Activated naive CD4-positive, alpha-beta T cell treated with Interleukin-2 at 50 U/mL for 16 hours (primary cell): ENCODE results near the gene ZNF234.
"Not testable (repeated sequence)": the region's sequence is repeated elsewhere in the genome, so short reads cannot be mapped to it uniquely, and the experiment has no call there.

ENCODE experiments used
- DNase-seq: peaks from one replicate; pipeline ENCODE4 v3.0.0-alpha.2; 2020

Gene ZNF234

DNA sequence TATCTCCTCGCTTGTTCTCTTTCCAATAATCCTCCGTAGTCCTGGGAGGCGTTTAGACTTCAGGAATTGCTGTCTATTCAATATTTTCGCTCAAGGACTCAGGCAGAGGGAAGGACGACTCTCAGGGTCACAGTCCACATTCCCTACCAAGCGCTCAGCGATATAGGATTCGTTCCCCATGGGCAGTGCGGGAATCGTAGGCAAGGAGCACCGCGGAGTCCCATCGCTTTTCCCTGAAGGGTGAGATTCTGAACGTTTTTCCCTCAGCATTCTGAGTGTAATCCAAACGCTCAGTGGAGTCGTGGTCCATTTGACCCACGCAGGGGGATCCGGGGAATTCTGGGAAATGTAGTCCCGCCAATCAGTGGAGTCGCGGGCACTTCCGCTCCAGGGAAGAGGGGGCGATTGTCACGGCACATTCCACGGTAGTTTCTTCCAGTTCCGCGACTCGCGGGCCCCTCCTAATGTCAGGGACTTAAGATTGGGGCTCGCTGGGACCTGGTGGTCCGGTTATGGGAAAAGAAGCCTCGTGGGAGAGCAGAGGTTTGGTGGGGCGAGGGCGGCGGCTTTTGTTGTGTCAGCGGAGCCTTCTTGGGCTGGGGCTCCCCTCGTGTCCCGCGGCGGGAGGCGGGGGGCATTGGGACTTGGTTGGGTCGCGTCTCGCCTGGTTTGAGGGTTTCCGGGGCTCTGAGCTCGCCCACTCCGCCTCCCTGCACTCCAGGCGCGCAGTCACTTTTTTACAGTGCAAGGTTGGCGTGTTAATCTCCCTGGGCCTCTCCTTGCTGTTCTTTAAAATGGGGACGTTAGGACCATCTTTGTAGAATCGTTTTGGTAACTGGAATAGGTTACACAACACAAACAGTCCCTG lies at the start of gene ZNF234:
TSS of gene ZNF234 (plus strand) at position 364 of the 868 bp plus-strand sequence. CDS start 3,079 bp downstream, outside the sequence.
- peak; percentile 76 for DNase-seq

- no peak for DNase-seq
These were observed 49.2 kb upstream of the ZNF234 start for GRCh38 chr19:44092108-44092507.

DNA sequence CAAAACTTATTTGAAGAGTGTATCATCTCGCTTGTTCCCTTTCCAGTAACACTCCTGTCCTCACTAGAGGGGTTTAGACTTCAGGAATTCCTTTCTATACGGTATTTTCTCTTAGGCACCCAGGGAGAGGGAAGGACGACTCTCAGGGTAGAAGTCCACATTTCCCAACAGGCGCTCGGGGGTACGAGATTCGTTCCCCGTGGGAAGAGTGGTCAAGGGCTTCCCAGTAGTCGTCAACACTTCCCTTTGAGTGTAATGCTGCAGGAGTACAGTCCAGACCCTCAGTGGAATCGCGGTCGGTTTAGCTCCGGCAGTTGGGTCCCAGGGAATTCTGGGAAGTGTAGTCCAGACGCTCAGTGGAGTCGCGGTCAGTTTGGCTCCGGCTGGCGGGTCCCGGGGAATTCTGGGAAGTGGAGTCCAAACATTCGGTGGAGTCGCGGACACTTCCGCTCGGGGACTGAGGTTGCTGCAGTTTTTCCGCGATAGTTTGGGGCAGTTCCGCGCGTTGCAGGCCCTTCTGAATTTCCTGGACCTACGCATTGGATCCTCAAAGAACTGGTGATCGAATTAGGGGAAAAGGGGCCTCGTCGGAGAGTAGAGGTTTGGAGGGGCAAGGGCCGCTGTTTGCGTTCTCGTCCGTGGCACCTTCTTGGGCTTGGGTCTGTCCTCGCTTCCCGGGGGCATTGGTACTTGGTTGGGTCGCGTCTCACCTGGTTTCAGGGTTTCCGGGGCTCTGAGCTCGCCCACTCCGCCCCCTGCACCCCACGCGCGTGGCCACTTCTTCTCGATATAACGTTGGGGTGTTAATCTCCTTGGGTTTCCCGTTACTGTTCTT lies 47.2 kb upstream of the ZNF234 start, which contains the start of gene ZNF224:
TSS of gene ZNF224 (plus strand) at position 431 of the 835 bp plus-strand sequence. CDS start 3,513 bp downstream, outside the sequence.
- DNase-seq = peak; percentile 84

- DNase-seq = no peak
These were observed 33.6 kb upstream of the ZNF234 start for GRCh38 chr19:44107751-44108150.

DNA sequence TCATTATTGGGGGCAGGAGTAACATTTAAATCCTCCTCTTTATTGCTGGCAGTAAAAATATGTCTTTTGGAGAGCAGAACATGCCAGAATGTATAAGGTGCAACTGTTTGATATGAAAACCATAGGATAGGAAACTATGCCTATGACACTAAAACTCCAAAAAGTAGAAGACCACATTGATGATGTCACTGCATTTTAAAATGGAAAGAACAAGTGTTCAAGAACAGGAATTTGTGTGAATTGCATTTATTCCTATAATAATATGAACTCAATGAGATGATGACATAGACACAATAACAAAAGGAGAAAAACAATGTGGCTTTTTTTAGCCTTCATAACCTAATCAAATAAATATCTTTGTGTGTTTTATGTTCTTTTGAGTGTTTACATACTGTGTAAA lies 31.9 kb upstream of the ZNF234 start:
- DNase-seq = no peak

DNA sequence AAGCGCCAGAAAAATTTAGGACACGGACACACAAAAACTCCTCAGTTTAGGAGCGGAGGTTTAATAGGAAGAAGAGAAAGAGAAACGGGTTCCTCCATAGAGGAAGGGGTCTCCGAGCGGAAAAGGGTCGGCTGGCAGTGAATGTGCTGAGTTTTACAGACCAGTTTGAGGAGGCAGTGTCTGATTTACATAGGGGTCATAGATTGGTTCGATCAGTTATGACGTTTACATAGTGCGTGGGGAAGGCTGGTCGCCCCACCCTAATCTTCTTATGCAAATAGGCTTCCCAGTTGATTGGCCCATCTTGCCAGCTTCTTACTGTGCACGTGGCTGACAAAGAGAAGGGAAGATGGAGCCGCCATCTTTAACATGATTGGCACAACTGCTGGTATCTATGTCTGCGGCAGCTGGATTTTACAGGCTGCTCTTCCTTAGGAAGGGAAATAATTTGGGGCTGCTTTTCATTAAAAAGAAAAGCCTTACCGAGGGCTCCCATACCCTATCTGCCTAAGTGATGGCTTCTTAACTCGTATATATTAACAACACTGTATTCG lies 29.4 kb upstream of the ZNF234 start:
- DNase-seq = no peak

DNA sequence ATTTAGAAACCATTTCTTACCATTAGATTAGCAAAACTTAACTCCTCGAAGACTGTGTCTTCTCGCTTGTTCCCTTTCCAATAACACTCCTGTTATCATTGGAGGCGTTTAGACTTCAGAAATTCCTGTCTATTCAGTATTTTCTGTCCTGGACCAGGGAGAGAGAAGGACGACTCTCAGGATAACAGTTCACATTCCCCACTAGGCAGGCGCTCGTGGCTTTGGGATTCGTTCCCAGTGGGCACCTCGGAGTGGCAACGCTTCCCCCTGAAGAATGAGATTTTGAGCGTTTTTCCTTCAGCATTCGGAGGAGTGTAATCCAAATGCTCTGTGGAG lies 28.6 kb upstream of the ZNF234 start:
- DNase-seq = no peak

- peak; percentile 87 for DNase-seq
These were observed 28.1 kb upstream of the ZNF234 start, which contains the start of gene ZNF225 for GRCh38 chr19:44113138-44113783. ZNF225 (plus strand) TSS chr19:44113399; CDS start chr19:44115828, 2,429 bp downstream.

GRCh38 chr19:44113784-44114390 lies 27.5 kb upstream of the ZNF234 start:
- no peak for DNase-seq

GRCh38 chr19:44121162-44121561 lies 20.2 kb upstream of the ZNF234 start:
- not testable (repeated sequence) for DNase-seq

DNA sequence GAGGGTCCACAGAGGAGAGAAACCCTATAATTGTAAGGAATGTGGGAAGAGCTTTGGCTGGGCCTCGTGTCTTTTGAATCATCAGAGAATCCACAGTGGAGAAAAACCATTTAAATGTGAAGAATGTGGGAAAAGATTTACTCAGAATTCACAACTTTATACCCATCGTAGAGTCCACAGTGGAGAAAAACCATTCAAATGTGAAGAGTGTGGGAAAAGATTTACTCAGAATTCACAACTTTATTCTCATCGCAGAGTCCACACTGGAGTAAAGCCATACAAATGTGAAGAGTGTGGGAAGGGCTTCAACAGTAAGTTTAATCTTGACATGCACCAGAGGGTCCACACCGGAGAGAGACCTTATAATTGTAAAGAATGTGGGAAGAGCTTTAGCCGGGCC lies 9.4 kb upstream of the ZNF234 start:
- no peak for DNase-seq

GRCh38 chr19:44142059-44142433 lies 692 bp downstream of the ZNF234 start:
- peak; percentile 2 for DNase-seq

DNA sequence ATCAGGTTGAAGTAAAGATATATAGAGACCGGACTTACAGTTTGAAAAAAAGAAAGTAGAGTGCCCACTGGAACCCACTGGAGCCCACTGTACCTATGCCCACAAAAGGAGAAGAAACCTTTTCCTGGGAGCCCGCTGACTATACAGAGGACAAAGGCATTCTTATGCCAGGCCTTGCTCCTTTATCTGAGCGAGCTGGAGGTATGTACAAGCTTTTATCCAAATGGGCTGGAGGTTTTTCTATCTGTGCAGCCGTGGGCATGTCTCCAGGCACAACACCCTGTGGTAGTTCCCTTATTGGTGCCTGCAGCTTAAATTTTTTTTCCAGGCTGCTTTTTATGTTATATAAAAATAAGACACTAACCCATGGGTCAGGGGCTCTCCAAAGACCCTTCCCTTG lies 8.4 kb downstream of the ZNF234 start:
- no peak for DNase-seq

DNA sequence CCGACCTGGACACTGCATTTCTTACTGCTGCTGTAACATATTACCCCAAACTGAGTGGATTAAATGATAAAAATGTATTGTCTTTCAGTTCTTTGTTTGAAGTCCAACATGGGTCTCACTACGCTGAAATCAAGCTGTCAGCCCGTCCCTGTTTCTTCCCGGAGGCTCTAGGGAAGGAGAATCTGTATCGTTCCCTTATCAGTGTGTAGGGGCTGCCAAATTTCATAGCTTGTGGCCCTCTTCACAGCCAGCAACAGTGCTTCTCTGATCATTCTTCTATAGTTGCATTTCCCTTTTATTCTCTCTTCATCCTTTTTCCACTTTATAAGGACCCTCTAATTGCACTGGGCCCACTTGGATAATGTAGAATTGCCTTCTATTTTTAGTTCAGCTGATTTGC lies 10.1 kb downstream of the ZNF234 start:
- no peak for DNase-seq

- DNase-seq = no peak
These were observed 15.1 kb downstream of the ZNF234 start for GRCh38 chr19:44156475-44156874.

GRCh38 chr19:44163789-44164188 lies 22.4 kb downstream of the ZNF234 start:
- no peak for DNase-seq

DNA sequence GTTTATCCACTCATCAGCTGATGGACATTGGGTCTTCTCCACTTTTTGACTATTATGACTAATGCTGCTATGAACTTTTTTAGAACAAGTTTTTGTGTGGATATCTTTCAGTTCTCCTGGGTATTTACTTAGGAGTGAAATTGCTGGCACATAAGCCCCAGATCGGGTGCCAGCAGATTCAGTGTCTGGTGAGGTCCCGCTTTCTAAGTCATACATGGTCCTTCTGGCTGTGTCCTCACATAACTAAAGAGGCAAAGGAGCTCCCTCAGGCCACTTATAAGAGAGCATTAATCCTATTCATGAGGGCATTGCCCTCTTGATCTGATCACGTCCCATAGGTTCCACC lies 22.9 kb downstream of the ZNF234 start:
- DNase-seq = no peak

- peak; percentile 83 for DNase-seq
These were observed 23.5 kb downstream of the ZNF234 start, which contains the start of gene ZNF226 for GRCh38 chr19:44164673-44165512. ZNF226 (plus strand) TSS chr19:44165100; CDS start chr19:44170081, 4,981 bp downstream.

DNA sequence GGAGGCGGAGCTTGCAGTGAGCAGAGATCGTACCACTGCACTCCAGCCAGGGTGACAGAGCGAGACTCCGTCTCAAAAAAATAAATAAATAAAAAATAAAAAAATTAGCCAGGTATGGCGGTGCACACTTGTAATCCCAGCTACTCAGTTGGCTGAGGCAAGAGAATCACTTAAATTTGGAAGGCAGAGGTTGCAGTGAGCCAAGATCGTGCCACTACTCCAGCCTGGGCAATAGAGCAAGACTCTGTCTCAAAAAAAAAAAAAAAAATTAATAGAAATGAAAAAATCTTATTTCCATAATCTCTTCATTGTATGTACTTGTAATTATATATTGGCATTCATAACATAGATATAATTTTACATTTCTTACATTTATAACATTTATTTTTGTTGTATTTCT lies 29.3 kb downstream of the ZNF234 start:
- DNase-seq = not testable (repeated sequence)

DNA sequence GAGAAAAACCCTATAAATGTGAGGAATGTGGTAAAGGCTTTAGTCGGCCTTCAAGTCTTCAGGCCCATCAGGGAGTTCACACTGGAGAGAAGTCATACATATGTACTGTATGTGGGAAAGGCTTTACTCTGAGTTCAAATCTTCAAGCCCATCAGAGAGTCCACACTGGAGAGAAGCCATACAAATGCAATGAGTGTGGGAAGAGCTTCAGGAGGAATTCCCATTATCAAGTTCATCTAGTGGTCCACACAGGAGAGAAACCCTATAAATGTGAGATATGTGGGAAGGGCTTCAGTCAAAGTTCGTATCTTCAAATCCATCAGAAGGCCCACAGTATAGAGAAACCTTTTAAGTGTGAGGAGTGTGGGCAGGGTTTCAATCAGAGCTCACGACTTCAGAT lies 35.2 kb downstream of the ZNF234 start:
- DNase-seq = no peak

GRCh38 chr19:44180968-44181367 lies 39.6 kb downstream of the ZNF234 start:
- DNase-seq = no peak

GRCh38 chr19:44182145-44182544 lies 40.8 kb downstream of the ZNF234 start:
- DNase-seq = no peak
